ENCODE results near the gene ZNF330.
A peak's percentile ranks its signal among the peaks of the same experiment; 100 is the strongest.
"Not testable (repeated sequence)": the region's sequence is repeated elsewhere in the genome, so short reads cannot be mapped to it uniquely, and the experiment has no call there.

Gene ZNF330

DNA sequence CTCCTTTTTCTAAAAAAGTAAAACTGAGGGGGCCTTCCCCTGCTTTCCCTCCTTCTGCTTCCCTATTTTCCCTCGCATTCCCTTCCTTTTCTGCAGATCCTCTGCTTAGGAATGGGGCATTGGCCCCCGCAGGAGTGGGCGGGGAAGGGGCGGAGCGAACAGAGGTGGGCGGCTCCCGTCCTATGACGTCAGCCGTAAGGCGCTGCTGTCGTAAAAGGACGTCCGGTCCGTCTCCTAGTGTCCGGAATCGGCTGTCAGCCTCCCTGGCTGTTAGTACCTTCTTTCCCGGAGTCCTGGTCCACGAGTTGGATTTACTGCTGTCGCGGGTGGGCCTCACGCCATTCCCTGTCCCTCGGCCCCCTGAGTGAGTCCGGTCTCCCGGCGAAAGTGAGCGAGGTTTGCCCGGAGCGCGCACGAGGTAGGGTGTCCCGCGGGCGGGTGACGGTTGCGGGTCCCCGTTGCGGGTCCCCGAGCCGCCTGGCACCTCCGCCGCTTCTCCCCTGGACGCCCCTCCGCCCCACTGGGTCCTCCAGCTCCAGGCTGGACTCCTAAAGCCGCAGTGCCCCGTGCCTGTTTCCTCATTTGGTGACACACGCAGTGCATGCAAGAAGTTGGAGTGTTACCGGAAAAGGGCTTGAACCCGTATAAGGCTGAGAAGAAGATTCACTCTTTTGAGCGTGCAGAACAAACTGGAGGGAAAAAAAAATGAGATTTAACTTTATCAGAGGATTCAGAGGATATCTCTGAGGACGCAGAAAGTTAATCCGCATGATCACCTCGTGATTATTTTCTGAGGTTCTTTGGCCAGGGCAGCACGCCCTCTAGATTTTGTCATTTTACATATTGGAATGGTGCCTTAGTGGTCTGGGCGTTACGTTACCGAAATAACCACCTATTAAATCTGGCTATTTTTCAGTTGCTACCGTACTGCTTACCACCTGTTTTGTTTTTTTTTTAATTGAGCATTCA is at the start of gene ZNF330:
Gene ZNF330, plus strand, starts transcription at position 205 of the 969 bp plus-strand sequence. CDS start 1,477 bp downstream, outside the sequence.
- TF ChIP-seq, protein P1, sequence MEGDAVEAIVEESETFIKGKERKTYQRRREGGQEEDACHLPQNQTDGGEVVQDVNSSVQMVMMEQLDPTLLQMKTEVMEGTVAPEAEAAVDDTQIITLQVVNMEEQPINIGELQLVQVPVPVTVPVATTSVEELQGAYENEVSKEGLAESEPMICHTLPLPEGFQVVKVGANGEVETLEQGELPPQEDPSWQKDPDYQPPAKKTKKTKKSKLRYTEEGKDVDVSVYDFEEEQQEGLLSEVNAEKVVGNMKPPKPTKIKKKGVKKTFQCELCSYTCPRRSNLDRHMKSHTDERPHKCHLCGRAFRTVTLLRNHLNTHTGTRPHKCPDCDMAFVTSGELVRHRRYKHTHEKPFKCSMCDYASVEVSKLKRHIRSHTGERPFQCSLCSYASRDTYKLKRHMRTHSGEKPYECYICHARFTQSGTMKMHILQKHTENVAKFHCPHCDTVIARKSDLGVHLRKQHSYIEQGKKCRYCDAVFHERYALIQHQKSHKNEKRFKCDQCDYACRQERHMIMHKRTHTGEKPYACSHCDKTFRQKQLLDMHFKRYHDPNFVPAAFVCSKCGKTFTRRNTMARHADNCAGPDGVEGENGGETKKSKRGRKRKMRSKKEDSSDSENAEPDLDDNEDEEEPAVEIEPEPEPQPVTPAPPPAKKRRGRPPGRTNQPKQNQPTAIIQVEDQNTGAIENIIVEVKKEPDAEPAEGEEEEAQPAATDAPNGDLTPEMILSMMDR (IDR thresholded peaks at IDR 0.05; ENCODE audit: low read depth, low read length, missing control alignments): peak; percentile 20
- H3K4me3 ChIP-seq (replicated peaks; ENCODE audit: low read depth, low read length): peak within 1 kb of the TSS; percentile 99
- DNase-seq (ENCODE audit: extremely low read depth, low read depth): peak; percentile 80

DNA sequence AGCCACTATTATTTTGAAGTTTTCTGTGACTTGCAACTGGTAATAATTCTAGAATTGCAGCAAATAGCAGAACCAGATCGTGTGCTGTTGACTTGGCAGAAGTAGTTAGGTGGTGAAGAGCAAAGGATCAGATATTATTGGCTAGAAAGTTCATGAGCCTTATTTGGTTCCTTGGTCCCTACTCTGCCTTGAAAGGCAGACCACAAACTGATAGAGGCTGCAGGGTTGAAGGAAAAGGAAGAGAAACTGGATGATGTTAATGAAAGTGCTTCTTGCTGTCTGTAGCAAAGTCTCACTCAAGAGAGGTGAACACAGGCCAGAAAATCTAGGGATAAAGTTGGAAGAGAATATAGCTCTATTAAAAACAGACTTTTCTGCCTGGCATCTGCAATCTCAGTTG is 46.2 kb upstream of the ZNF330 start:
- TF ChIP-seq, protein P1 (IDR thresholded peaks at IDR 0.05; ENCODE audit: low read depth, low read length, missing control alignments): no peak
- DNase-seq (ENCODE audit: extremely low read depth, low read depth): no peak
- no peak overlapping the region for H3K4me3 ChIP-seq (replicated peaks; ENCODE audit: low read depth, low read length)

DNA sequence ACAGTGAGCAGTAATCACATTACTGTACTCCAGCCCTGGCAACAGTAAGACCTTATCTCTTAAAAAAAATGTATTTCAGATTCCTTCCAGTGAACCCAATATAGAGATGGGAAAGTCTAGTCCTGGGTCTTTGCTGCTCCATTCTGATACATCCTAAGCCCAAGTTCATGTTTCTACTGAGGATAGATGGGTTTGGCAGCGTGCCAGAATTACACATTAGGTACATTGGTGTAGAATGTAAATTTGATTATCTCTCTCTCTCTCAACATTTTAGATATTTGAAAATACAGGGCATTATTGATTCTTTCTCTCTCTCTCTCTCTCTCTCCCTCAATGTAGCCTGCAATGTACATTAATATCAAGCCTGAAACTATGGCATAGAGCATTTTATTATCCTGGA is 43.5 kb upstream of the ZNF330 start:
- TF ChIP-seq, protein P1 (IDR thresholded peaks at IDR 0.05; ENCODE audit: low read depth, low read length, missing control alignments): no peak
- H3K4me3 ChIP-seq (replicated peaks; ENCODE audit: low read depth, low read length): no peak overlapping the region

DNA sequence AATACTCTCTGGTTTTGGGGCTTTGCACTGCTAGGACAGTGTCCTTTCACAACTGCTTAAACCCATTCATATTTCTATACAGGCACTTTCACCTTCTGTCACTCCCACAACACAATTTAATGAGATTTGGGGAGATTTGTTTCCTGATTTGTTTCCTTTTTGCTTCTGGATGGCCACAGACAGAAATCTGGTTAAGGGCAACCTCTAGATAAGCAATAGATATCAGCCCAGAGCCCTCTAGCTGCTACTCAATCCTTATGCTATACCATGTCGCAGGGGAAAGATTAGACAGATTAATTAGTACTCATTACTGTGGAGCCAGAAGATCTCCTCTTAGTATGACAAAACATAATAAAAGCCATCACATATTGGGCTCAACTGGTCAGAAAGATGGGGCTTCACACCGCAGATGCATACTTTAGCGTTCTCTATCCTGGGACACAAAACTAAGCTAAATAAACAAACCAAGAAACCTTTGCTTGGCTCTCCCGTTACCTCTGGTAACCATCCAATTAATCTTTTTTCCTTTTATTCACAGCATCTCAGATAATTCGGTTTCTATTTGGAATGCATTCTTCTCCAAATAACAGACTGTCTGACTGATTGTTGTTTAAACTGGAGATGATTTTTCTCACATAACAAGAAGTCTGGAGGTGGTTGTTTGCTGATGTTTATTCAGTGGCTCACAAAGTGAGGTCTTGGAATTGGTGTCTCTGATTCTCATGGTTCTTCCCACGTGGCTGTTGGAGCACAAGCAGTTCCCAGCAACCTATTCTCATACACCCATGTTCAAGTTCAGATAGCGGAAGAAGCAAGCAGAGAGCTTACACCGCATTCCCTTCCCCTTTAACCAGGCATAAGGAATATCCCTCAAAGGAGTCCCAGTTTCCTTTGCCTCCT is 41.0 kb upstream of the ZNF330 start:
- TF ChIP-seq, protein P1 (IDR thresholded peaks at IDR 0.05; ENCODE audit: low read depth, low read length, missing control alignments): no peak
- no peak overlapping the region for H3K4me3 ChIP-seq (replicated peaks; ENCODE audit: low read depth, low read length)
- no peak for DNase-seq (ENCODE audit: extremely low read depth, low read depth)

More for the DNA sequence above, 43.5 kb upstream of the ZNF330 start:
- no peak for DNase-seq (ENCODE audit: extremely low read depth, low read depth)

DNA sequence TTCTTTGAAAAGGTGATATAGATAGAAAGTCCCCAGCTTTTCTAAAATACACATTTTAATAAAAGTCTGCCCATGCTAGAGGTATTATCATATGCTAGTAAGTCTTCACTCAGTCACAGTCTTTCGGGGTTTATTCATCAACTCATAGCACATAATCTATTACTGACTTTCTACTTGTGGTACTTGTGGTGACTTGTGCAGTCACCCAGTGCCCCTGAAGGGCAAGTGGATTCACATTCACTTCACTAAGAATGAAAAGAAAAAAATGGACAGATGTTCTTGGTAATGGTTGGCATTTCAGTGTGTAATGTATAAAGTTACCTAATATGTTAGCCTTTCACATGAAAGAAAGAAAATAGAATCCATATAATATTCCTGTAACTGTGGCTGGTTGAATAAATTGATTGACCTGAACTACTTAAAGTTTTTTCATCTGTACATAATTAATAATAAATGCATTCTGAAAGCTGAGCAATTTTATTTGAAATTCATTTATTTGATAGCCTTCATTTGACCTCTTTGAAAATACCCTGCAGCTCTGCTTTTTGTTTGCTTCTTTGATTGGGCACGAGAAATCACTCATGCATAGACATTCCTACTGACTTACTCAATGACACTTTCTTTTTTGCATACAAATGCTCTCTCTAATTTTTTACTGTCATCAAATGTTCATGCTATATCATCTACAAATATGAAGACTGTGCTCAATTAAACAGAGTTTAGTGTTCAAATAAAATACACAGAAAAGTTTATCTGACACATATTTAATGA is 39.5 kb upstream of the ZNF330 start:
- TF ChIP-seq, protein P1 (IDR thresholded peaks at IDR 0.05; ENCODE audit: low read depth, low read length, missing control alignments): no peak
- DNase-seq (ENCODE audit: extremely low read depth, low read depth): no peak
- H3K4me3 ChIP-seq (replicated peaks; ENCODE audit: low read depth, low read length): no peak overlapping the region

DNA sequence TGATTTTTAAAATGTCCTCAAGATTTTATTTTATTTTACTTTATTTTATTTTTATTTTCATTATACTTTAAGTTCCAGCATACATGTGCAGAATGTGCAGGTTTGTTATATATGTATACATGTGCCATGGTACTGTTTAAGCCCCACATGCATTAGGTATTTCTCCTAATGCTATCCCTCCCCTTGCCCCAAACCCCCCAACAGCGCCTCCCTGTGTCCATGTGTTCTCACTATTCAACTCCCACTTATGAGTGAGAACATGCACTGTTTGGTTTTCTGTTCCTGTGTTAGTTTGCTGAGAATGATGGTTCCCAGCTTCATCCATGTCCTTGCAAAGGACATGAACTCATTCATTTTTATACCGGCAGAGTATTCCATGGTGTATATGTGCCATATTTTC is 37.2 kb upstream of the ZNF330 start:
- DNase-seq (ENCODE audit: extremely low read depth, low read depth); H3K4me3 ChIP-seq (replicated peaks; ENCODE audit: low read depth, low read length): not testable (repeated sequence)
